Choroid plexus epithelial cell (primary cell): ENCODE data around the gene TADA2A.

Source experiments
- DNase-seq: peaks from one replicate; pipeline ENCODE4 v3.0.0-alpha.2; 2010; ENCODE audit warnings: low read depth
- H3K4me3 ChIP-seq: 2 replicates; pipeline ENCODE4 v1.5.1; 2011; ENCODE audit warnings: low read depth, mild to moderate bottlenecking, control low read depth, low read length, moderate library complexity
- TF ChIP-seq, protein P1 (sequence below): conservative IDR thresholded peaks from 2 replicates; pipeline ENCODE4 v1.5.1; 2011; ENCODE audit warnings: low read depth, mild to moderate bottlenecking, control low read depth, inconsistent platforms, low read length, moderate library complexity

Gene TADA2A, protein sequence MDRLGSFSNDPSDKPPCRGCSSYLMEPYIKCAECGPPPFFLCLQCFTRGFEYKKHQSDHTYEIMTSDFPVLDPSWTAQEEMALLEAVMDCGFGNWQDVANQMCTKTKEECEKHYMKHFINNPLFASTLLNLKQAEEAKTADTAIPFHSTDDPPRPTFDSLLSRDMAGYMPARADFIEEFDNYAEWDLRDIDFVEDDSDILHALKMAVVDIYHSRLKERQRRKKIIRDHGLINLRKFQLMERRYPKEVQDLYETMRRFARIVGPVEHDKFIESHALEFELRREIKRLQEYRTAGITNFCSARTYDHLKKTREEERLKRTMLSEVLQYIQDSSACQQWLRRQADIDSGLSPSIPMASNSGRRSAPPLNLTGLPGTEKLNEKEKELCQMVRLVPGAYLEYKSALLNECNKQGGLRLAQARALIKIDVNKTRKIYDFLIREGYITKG

DNA sequence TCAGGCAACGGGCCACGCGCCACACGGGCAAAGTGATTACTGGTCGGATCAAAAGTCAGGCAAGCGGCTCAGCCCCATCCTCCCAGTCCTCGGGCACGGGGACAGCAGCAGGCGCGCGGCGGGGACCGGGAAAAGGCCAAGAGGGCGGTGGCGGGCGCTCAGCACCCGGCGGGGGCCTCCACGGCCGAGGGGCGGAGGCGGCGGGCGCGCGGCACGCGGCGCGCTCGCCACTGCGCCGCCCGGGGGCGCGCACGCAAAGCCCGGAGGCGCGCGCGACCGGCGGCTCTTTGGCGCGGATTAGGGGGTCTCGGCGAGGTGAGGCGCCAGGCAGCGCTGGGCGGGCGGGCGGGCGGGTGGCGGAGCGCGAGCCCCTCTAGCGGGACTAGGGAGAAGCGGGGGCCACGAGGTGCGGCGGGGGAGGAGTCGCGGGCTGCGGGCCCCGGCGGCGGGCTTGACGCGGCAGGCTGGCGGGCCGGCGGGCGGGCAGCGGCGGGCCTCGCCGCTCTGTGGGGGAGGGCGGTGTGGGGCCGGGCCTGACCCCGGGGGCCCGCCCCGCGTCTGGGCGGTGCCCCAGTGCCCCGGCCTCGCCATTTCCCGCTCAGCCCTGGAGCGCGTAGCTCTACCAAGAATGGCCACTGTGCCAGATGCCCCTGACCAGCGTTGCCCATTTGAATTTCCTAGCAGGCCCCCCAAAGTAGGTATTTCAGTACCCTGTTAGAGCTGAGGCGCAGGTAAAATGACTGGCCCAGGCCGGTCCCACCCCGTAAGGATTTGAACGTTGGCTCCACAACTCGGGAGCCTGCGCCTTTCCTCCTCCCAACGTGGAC lies at the start of gene TADA2A, which contains the start of gene ACACA:
Gene TADA2A (plus strand): TSS at position 252 of the 827 bp plus-strand sequence. CDS start 4,480 bp downstream, outside the sequence.
Gene ACACA (minus strand): TSS at position 202 of the 827 bp plus-strand sequence. CDS start 537 bp downstream, outside the sequence.
- H3K4me3 ChIP-seq, result peak within 1 kb of the TSS; percentile 91
- TF ChIP-seq, protein P1, sequence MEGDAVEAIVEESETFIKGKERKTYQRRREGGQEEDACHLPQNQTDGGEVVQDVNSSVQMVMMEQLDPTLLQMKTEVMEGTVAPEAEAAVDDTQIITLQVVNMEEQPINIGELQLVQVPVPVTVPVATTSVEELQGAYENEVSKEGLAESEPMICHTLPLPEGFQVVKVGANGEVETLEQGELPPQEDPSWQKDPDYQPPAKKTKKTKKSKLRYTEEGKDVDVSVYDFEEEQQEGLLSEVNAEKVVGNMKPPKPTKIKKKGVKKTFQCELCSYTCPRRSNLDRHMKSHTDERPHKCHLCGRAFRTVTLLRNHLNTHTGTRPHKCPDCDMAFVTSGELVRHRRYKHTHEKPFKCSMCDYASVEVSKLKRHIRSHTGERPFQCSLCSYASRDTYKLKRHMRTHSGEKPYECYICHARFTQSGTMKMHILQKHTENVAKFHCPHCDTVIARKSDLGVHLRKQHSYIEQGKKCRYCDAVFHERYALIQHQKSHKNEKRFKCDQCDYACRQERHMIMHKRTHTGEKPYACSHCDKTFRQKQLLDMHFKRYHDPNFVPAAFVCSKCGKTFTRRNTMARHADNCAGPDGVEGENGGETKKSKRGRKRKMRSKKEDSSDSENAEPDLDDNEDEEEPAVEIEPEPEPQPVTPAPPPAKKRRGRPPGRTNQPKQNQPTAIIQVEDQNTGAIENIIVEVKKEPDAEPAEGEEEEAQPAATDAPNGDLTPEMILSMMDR, result no peak
- peak; percentile 60 for DNase-seq

DNA sequence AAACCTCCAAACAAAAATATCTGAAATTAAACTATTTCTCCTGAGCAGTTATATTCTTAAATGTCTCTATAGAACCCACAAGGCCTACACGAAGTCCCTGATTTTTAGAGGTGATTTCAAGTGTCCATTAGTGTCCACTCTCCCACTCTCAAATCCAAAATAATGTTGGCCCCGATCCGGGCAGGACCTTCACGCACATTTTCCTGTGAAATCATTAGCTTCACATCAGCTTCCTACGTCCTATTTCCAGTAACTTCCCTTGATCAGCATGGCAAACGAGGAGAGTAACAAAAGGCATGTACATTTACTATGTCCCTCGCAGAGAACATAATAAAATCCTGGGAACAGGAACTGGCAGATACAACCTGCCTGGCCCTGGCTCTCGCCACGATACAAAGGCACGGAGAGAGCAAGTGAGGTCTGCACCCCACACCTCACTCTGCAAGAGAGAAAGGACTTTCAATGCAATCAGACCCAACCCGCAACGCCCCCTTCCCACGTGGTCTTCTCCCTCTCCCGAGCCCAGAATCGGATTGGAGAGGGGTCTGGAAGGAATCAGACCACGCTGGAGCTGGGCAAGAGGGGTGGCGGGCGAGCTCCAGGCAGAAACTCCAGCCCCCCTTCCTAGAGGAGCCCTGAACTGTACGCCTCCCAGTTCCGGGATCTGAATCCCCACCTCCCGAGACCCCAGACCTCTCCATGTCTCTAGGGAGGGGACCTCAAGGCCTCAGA lies 48.4 kb upstream of the TADA2A start:
- H3K4me3 ChIP-seq, result peak overlapping the region; percentile 94
- peak; percentile 58 for DNase-seq

DNA sequence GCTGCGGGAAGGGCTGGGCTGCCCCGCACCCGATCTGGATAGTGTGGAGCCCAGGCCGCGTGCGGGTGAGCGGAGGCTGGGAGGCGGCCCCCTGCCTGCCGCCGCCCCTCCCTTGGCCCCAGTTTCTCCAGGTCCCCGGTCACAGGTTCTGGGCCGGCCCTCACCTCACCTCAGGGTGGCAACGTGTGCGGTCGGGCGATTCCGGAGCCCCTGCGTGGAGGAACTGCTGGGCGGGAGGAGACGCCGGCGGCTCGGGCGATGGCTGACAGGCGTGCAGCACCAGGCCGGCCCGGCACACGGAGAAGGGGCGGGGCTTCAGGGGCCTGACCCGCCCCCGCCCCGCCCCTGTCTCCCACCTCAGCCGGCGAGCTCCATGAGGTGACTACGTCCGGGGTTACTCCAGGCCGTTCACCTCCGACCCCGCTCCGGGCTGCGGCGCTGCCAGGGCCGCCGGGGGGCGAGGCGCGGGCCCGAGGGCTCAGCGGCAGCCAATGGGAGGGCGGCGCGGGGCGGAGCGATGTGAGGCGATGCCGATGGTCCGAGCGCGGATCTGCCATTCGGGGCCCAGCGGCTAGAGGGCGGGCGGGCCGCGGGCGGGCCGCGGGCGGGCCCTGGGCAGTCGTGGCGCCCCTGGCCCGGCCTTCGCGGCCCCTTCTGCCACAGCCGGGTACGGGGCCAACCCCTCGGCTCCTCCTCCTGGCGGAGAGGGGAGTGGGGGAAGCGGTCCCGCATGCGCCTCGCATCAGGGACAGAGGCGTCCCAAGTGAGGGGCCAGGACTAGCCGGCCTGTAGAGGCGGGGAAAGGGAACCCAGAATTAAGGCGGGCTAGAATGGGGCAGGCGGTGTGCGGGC lies 47.6 kb upstream of the TADA2A start:
- TF ChIP-seq, protein P1, result no peak
- peak; percentile 94 for DNase-seq
- peak overlapping the region; percentile 94 for H3K4me3 ChIP-seq

More for the DNA sequence above, 48.4 kb upstream of the TADA2A start:
- TF ChIP-seq, protein P1, result no peak

DNA sequence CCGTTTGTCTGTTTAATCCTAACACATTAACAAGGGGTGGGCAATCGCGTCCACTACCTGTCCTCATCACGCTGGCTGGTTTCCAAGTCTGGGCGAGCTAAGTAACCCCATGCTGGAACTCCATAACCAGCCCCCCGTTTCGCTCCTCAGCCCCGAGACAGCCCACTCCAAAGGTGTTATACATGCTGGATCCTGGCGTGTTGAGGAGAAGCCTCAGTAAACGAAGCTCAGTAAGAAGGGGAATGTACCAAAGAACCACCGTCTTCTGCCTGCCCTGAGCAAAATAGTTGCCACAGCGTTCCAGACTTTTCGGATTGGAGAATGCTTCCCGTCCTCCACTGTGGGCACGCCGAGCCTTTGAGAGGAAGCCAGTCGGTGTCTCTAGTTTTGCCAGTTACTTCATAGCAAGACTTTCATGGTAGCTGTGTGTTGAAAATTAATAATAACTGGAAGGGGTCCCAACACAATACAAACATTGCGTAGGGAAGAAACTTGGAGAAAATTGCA lies 47.0 kb upstream of the TADA2A start:
- peak overlapping the region; percentile 94 for H3K4me3 ChIP-seq
- DNase-seq, result no peak
- TF ChIP-seq, protein P1, result no peak

DNA sequence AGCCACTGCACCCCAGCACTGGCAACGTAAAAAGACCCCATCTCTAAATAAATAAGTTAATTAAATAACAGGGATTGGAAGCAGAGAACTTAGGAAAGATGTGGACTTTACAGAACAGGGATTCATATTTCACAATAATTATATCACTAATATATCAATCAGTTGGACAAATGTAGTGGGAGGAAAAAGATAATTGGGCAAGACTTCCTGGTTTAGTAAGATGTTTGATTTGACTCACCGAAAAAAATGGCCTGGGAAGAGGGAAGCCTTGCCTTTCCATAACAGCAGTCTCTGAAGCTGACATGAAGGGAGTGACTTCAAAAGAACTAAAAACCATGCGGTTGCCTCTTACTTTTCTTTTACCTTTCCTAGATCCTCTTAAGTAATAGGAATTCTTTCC lies 46.1 kb upstream of the TADA2A start:
- TF ChIP-seq, protein P1, result no peak
- no peak overlapping the region for H3K4me3 ChIP-seq
- no peak for DNase-seq
